DND-41 (cell line): ENCODE results near the gene LRIG3.

Source experiments
- ATAC-seq: fragments of 200-7000 bp; cut with Tn5 transposase; 3 replicates; pipeline ENCODE4 v1.9.1; 2021; ENCODE audit warnings: low read depth; ENCODE audit not compliant: insufficient read depth
- DNase-seq: peaks from one replicate; pipeline ENCODE4 v3.0.0-alpha.2; 2020
- H2AFZ ChIP-seq: 2 replicates; pipeline ENCODE4 v1.6.0; 2012; ENCODE audit warnings: low read depth, low read length
- H3K27ac ChIP-seq: 2 replicates; pipeline ENCODE4 v1.5.1; 2012; ENCODE audit warnings: low read length, inconsistent platforms
- H3K27me3 ChIP-seq: fragments of 200-600 bp; sonication (generic); 2 replicates; pipeline ENCODE4 v1.6.0; 2012; ENCODE audit warnings: low read length, mild to moderate bottlenecking, inconsistent platforms; ENCODE audit not compliant: insufficient read depth, poor library complexity
- H3K36me3 ChIP-seq: 2 replicates; pipeline ENCODE4 v1.5.1; 2012; ENCODE audit warnings: low read length, inconsistent platforms; ENCODE audit not compliant: insufficient read depth
- H3K4me1 ChIP-seq: 2 replicates; pipeline ENCODE4 v1.5.1; 2012; ENCODE audit warnings: mild to moderate bottlenecking, low read length; ENCODE audit not compliant: insufficient read depth
- H3K4me2 ChIP-seq: 2 replicates; pipeline ENCODE4 v1.6.0; 2012; ENCODE audit warnings: mild to moderate bottlenecking, moderate library complexity, low read length, inconsistent platforms; ENCODE audit not compliant: insufficient read depth
- H3K4me3 ChIP-seq, 2 experiments: fragments of 200-600 bp in 1 of 2; shearing (Covaris generic) in 1 of 2; 2 replicates each; pipeline ENCODE4 v1.5.1; 2012 to 2016; ENCODE audit warnings: inconsistent platforms in 2 of 2, low read length in 2 of 2, mild to moderate bottlenecking in 2 of 2, low read depth in 1 of 2, moderate library complexity in 1 of 2
- H3K79me2 ChIP-seq: 2 replicates; pipeline ENCODE4 v1.6.0; 2012; ENCODE audit warnings: low read length, inconsistent platforms; ENCODE audit not compliant: insufficient read depth
- H3K9ac ChIP-seq: 2 replicates; pipeline ENCODE4 v1.6.0; 2012; ENCODE audit warnings: low read depth, mild to moderate bottlenecking, inconsistent platforms, low read length, moderate library complexity
- H3K9me3 ChIP-seq: 2 replicates; pipeline ENCODE4 v1.5.1; 2012; ENCODE audit warnings: low read length, moderate library complexity, mild to moderate bottlenecking, inconsistent platforms; ENCODE audit not compliant: insufficient read depth, severe bottlenecking
- H4K20me1 ChIP-seq: 2 replicates; pipeline ENCODE4 v1.6.0; 2012; ENCODE audit warnings: low read length; ENCODE audit not compliant: insufficient read depth
- EZH2 ChIP-seq: IDR thresholded peaks from 3 replicates; pipeline ENCODE4 v1.6.1; 2012; ENCODE audit warnings: borderline replicate concordance, low read depth, mild to moderate bottlenecking, moderate library complexity, low read length, inconsistent platforms; ENCODE audit not compliant: severe bottlenecking
- TF ChIP-seq, protein P1 (sequence below): IDR thresholded peaks from 2 replicates; pipeline ENCODE4 v1.5.1; 2012; ENCODE audit warnings: borderline replicate concordance, low read length, moderate library complexity, mild to moderate bottlenecking; ENCODE audit not compliant: poor library complexity, severe bottlenecking; ENCODE audit errors: extremely low read depth

Gene LRIG3

DNA sequence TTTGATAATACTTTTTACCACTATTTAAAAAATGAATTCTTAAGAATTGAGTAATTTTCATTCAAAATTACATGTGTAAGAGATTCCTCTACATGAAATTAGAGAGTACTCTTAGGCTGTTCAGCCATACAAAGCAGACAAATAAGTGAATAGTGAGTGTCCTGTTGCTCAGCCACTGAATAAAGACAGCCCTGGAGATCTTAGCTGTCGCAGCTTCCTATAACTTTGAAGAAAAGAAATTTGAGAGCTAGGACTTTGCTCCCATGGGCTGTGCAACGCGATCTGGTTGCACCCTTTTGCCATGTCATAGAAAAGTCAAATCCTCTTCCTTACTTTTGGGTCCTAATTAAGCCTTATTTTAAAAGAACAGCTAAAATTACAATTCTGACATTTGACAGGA is 40.9 kb upstream of the LRIG3 start:
- Histone ChIP-seq H3K27me3 (no peaks in the 10 kb centered on the region), H3K36me3 (no peaks in the 10 kb centered on the region), H3K9ac (no peak overlapping the region), H3K4me2 (no peak overlapping the region), H3K79me2 (no peaks in the 10 kb centered on the region), H3K4me3 (no peak overlapping the region), H3K9me3 (no peaks in the 10 kb centered on the region), H3K27ac (no peak overlapping the region), H4K20me1 (no peaks in the 10 kb centered on the region), H3K4me1 (no peaks in the 10 kb centered on the region), H2AFZ (no peak overlapping the region)
- ATAC-seq (no peak), DNase-seq (no peak)
- no peak for TF ChIP-seq EZH2
- TF ChIP-seq, protein P1, sequence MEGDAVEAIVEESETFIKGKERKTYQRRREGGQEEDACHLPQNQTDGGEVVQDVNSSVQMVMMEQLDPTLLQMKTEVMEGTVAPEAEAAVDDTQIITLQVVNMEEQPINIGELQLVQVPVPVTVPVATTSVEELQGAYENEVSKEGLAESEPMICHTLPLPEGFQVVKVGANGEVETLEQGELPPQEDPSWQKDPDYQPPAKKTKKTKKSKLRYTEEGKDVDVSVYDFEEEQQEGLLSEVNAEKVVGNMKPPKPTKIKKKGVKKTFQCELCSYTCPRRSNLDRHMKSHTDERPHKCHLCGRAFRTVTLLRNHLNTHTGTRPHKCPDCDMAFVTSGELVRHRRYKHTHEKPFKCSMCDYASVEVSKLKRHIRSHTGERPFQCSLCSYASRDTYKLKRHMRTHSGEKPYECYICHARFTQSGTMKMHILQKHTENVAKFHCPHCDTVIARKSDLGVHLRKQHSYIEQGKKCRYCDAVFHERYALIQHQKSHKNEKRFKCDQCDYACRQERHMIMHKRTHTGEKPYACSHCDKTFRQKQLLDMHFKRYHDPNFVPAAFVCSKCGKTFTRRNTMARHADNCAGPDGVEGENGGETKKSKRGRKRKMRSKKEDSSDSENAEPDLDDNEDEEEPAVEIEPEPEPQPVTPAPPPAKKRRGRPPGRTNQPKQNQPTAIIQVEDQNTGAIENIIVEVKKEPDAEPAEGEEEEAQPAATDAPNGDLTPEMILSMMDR, result no peak

DNA sequence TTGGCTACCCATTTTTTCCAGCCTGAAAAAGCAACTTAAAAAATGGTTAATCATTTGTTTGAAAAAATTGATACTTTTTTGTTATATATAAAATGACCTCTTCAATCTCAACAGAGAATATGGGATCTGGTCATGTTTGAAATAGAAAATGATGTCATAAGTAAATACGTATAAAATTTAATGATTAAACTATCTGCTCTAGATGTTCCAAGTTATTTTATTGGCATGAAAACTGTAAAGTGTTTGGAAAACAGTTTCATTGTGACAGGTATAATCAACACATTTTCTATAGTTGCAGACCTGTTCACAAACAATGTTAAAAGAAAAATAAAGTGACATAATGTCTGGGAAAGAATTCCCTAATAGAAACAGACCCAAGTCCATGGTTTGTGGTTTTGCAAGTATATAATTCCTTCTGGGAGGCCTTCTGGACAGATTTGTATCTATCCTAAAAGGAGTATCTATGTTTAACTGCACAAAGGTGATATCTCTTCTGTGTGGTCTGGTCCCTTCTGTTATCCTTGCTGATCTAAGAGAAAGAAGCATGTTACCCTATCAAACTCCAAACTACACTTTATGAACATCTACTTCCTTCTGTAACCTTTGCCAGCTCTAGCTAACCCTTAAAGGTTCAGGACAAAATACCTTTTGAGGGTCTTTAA is 39.5 kb upstream of the LRIG3 start:
- no peak overlapping the region for H3K4me2 ChIP-seq
- no peaks in the 10 kb centered on the region for H4K20me1 ChIP-seq
- no peaks in the 10 kb centered on the region for H3K36me3 ChIP-seq
- H3K9ac ChIP-seq, result no peak overlapping the region
- no peaks in the 10 kb centered on the region for H3K9me3 ChIP-seq
- H3K79me2 ChIP-seq, result no peaks in the 10 kb centered on the region
- ATAC-seq (no peak), DNase-seq (no peak)
- H3K27ac ChIP-seq, result no peak overlapping the region
- TF ChIP-seq EZH2, result no peak
- TF ChIP-seq, protein P1, result no peak
- H3K4me1 ChIP-seq, result no peaks in the 10 kb centered on the region
- H2AFZ ChIP-seq, result no peak overlapping the region
- H3K27me3 ChIP-seq, result no peaks in the 10 kb centered on the region
- no peak overlapping the region for H3K4me3 ChIP-seq

DNA sequence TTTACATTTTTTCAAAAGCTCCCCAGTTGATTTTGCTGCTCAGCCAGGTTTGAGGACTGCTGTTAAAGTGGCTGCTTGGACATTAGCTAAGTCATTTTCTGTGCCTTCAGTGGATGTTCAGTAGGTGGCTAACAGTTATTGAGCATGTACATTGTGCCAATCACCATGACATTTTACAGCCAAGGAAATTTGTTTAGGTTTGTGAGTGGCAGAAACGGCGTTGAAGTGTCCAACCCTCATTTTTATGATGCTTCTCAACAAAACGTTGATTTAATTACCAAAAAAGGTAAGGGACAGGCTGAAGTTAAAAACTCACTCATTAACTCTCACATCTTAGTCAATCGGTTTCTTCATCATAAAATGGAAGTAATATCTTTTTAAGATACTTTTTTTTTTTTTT is 37.0 kb upstream of the LRIG3 start:
- Histone ChIP-seq H3K27me3 (no peaks in the 10 kb centered on the region), H2AFZ (no peak overlapping the region), H3K79me2 (no peaks in the 10 kb centered on the region), H3K9me3 (no peaks in the 10 kb centered on the region), H3K4me2 (no peak overlapping the region), H3K27ac (no peak overlapping the region), H3K9ac (no peak overlapping the region), H3K4me3 (no peak overlapping the region), H3K36me3 (no peaks in the 10 kb centered on the region), H3K4me1 (no peaks in the 10 kb centered on the region), H4K20me1 (no peaks in the 10 kb centered on the region)
- DNase-seq (no peak), ATAC-seq (no peak)
- TF ChIP-seq, protein P1, result no peak
- TF ChIP-seq EZH2, result no peak
